Dendritic cell treated with granulocyte-macrophage colony-stimulating factor and Interleukin-4, amounts not matched to agents 40 ng/mL and 50 ng/mL, for 4 days (primary cell): ENCODE results near the gene SPTBN1.
A peak's percentile ranks its signal among the peaks of the same experiment; 100 is the strongest.

Experiments used
- H3K27ac Mint-ChIP-seq: one replicate; pipeline ENCODE4 v1.8.0; 2022; ENCODE audit warnings: mild to moderate bottlenecking, mixed read lengths
- H3K27me3 Mint-ChIP-seq: one replicate; pipeline ENCODE4 v1.8.0; 2022; ENCODE audit warnings: mild to moderate bottlenecking, mixed read lengths
- H3K36me3 Mint-ChIP-seq: one replicate; pipeline ENCODE4 v1.8.0; 2022; ENCODE audit warnings: low read depth, mixed read lengths
- H3K4me1 Mint-ChIP-seq: one replicate; pipeline ENCODE4 v1.8.0; 2022; ENCODE audit warnings: low read depth, mixed read lengths
- H3K4me3 Mint-ChIP-seq: one replicate; pipeline ENCODE4 v1.8.0; 2022; ENCODE audit warnings: mild to moderate bottlenecking, moderate library complexity, mixed read lengths
- H3K9me3 Mint-ChIP-seq: one replicate; pipeline ENCODE4 v1.8.0; 2022; ENCODE audit warnings: mixed read lengths
- intact Hi-C: fragments of 100-400 bp; cut with micrococcal nuclease; formaldehyde crosslinking; loops from one replicate; pipeline ENCODE4 v1.15.0; 2022

Gene SPTBN1

GRCh38 chr2:54572262-54572635 lies 116.1 kb downstream of the SPTBN1 start:
- Mint-ChIP-seq H3K4me3 (no peak overlapping the region), H3K27me3 (no peaks in the 10 kb centered on the region), H3K4me1 (peaks cover 57% of the 10 kb centered on the region), H3K27ac (no peak overlapping the region), H3K36me3 (no peaks in the 10 kb centered on the region), H3K9me3 (no peaks in the 10 kb centered on the region)
- intact Hi-C loops, result no loop called here

DNA sequence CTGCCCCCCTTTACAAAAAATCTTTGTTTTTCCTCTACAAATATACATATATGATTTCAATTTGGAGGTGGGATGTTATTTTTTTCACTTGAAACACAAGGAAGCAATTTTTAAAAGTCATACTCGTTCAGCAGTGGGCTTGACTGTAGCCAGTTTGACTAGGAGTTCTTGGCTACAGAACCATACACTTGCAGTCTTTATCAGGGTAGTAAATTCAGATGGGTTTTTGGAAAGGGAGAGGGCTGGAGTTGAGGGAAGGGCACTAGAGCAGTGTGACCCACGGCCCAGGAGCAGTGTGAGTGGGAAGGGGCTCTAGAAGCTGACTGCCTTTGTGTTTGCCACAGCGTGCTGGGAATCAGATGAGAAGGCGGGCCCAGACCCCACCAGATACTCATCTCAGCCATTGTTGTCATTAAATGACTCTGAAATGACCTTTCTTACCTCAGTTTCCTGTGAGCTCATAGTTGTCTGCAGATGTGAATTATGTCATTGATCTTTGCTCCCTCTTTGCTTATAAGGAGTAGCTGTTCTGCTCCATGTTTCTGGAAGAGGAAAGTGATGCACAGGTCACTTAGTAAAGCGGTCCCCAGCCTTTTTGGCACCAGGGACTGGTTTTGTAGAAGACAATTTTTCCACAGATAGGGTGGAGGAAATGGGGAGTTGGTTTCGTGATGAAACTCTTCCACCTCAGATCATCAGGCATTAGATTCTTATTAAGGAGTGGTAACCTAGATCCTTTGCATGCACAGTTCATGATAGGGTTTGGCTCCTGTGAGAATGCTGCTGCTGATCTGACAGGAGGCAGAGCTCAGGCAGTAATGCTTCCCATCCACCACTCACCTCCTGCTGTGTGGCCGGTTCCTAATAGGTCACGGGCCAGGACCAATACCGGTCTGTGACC lies 116.8 kb downstream of the SPTBN1 start:
- H3K27me3 Mint-ChIP-seq, result no peaks in the 10 kb centered on the region
- intact Hi-C loops, result no loop called here
- H3K27ac Mint-ChIP-seq, result no peak overlapping the region
- no peaks in the 10 kb centered on the region for H3K36me3 Mint-ChIP-seq
- H3K4me3 Mint-ChIP-seq, result no peak overlapping the region
- no peaks in the 10 kb centered on the region for H3K9me3 Mint-ChIP-seq
- peaks cover 57% of the 10 kb centered on the region for H3K4me1 Mint-ChIP-seq

DNA sequence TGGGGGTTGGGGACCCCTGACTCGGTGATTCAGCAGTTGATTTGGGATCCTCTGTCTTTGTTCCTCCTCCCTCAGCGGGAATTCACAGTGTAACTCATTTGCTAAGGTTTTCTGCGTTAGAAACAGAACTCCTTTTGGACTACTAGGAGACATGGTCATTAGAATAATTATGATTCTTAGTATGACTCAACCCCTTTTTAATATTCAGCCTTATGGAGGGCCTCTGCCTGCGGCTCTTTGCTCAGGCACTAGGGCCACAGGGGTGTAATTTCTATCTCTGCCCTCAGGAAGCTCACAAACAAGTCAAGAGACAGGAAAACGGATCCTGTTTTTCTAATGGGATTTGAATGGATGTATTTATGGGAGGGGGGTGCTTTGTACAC lies 117.4 kb downstream of the SPTBN1 start:
- no peak overlapping the region for H3K27ac Mint-ChIP-seq
- no peak overlapping the region for H3K4me3 Mint-ChIP-seq
- H3K4me1 Mint-ChIP-seq, result peaks cover 57% of the 10 kb centered on the region
- intact Hi-C loops, result no loop called here
- H3K36me3 Mint-ChIP-seq, result no peaks in the 10 kb centered on the region
- no peaks in the 10 kb centered on the region for H3K9me3 Mint-ChIP-seq
- H3K27me3 Mint-ChIP-seq, result no peaks in the 10 kb centered on the region

DNA sequence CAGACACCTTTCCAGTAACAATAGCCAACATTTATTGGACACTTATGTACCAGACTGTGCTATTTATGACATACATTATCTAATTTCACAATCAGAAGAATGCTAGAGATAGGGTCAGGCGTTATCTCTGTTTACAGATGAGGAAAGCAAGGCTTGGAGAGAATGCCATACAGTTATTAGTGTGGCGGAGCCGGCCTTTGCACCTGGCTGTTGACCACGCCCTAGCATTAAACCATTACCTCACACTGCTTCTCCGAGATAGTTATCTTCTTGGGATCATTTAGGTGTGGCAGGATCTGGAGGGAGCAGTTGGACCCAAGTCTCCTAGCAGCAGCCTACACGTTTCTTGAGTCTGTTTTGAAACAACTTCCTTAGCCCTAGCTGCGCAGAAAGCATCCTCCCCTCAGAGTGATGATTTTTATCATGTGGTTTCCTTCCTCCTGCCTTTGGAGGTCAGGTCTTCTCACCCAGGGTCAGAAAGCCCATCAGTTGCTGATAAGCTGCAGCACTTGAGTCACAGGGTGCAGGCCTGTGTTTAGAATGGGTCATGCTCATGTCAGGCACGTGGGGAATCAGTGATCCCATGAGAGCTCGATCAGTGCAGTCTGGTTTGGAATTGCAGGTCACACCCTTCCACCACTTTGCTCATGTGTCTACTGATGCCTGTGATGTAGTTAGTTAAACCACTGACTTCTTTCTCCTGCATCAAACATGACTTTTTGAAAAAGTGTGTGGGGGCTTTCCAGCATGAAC lies 118.2 kb downstream of the SPTBN1 start:
- H3K4me3 Mint-ChIP-seq, result no peak overlapping the region
- H3K27me3 Mint-ChIP-seq, result no peaks in the 10 kb centered on the region
- intact Hi-C loops, result no loop called here
- H3K27ac Mint-ChIP-seq, result no peak overlapping the region
- no peaks in the 10 kb centered on the region for H3K36me3 Mint-ChIP-seq
- no peaks in the 10 kb centered on the region for H3K9me3 Mint-ChIP-seq
- peaks cover 54% of the 10 kb centered on the region for H3K4me1 Mint-ChIP-seq

GRCh38 chr2:54574860-54575247 lies 118.7 kb downstream of the SPTBN1 start:
- H3K4me3 Mint-ChIP-seq, result no peak overlapping the region
- no peaks in the 10 kb centered on the region for H3K27me3 Mint-ChIP-seq
- peaks cover 54% of the 10 kb centered on the region for H3K4me1 Mint-ChIP-seq
- no peaks in the 10 kb centered on the region for H3K9me3 Mint-ChIP-seq
- no peaks in the 10 kb centered on the region for H3K36me3 Mint-ChIP-seq
- intact Hi-C loops, result no loop called here
- H3K27ac Mint-ChIP-seq, result no peak overlapping the region

DNA sequence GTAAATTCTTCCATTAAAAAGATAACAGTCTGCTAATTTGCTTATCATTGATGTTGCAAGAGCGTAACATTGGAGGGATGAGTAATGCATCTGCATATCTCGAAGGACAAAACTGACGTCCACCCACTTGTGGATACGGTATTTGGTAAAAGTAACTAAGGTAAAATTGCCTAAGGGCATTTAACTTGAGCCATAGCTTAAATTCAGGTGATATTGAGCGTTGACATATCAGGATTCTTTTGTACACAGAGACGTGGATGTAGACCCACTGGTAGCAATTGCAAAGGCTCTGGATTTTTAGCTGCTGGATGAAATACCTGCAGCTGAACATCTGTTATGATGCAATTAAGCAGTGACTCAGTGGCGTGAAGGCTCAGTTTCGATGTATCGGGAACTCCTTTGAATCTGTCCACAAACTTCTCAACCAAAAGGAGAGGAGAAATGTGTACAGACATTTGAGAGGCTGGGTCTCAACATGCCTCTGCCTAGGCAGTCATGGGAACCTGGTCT lies 119.3 kb downstream of the SPTBN1 start:
- Mint-ChIP-seq H3K4me3 (no peak overlapping the region), H3K27ac (no peak overlapping the region), H3K36me3 (no peaks in the 10 kb centered on the region), H3K4me1 (peaks cover 54% of the 10 kb centered on the region), H3K9me3 (no peaks in the 10 kb centered on the region), H3K27me3 (no peaks in the 10 kb centered on the region)
- intact Hi-C loops, result no loop called here

GRCh38 chr2:54577035-54577434 lies 120.9 kb downstream of the SPTBN1 start:
- Mint-ChIP-seq H3K27ac (no peak overlapping the region), H3K4me3 (no peak overlapping the region), H3K9me3 (no peaks in the 10 kb centered on the region), H3K4me1 (peaks cover 46% of the 10 kb centered on the region), H3K27me3 (no peaks in the 10 kb centered on the region), H3K36me3 (no peaks in the 10 kb centered on the region)
- intact Hi-C loops, result no loop called here

- Mint-ChIP-seq H3K36me3 (no peaks in the 10 kb centered on the region), H3K27me3 (no peaks in the 10 kb centered on the region), H3K9me3 (no peaks in the 10 kb centered on the region), H3K4me1 (peaks cover 40% of the 10 kb centered on the region), H3K27ac (no peak overlapping the region), H3K4me3 (no peak overlapping the region)
- intact Hi-C loops, result no loop called here
These were observed 122.0 kb downstream of the SPTBN1 start for GRCh38 chr2:54577944-54578647.

GRCh38 chr2:54578648-54579045 lies 122.5 kb downstream of the SPTBN1 start:
- Mint-ChIP-seq H3K4me3 (no peak overlapping the region), H3K36me3 (no peaks in the 10 kb centered on the region), H3K9me3 (no peaks in the 10 kb centered on the region), H3K27ac (no peak overlapping the region), H3K27me3 (no peaks in the 10 kb centered on the region), H3K4me1 (peaks cover 34% of the 10 kb centered on the region)
- intact Hi-C loops, result no loop called here

- no peaks in the 10 kb centered on the region for H3K36me3 Mint-ChIP-seq
- peaks cover 30% of the 10 kb centered on the region for H3K4me1 Mint-ChIP-seq
- no peak overlapping the region for H3K4me3 Mint-ChIP-seq
- H3K27ac Mint-ChIP-seq, result peak overlapping the region; percentile 85
- intact Hi-C loops, result no loop called here
- H3K27me3 Mint-ChIP-seq, result no peaks in the 10 kb centered on the region
- H3K9me3 Mint-ChIP-seq, result no peaks in the 10 kb centered on the region
These were observed 123.0 kb downstream of the SPTBN1 start for GRCh38 chr2:54579061-54579681.

GRCh38 chr2:54579682-54580620 lies 123.8 kb downstream of the SPTBN1 start:
- H3K27ac Mint-ChIP-seq, result peak overlapping the region; percentile 85
- H3K4me3 Mint-ChIP-seq, result peak overlapping the region; percentile 24
- no peaks in the 10 kb centered on the region for H3K27me3 Mint-ChIP-seq
- no peaks in the 10 kb centered on the region for H3K9me3 Mint-ChIP-seq
- peaks cover 22% of the 10 kb centered on the region for H3K4me1 Mint-ChIP-seq
- intact Hi-C loops, result no loop called here
- no peaks in the 10 kb centered on the region for H3K36me3 Mint-ChIP-seq

GRCh38 chr2:54581326-54582039 lies 125.4 kb downstream of the SPTBN1 start:
- no peak overlapping the region for H3K27ac Mint-ChIP-seq
- H3K9me3 Mint-ChIP-seq, result no peaks in the 10 kb centered on the region
- intact Hi-C loops, result no loop called here
- H3K27me3 Mint-ChIP-seq, result no peaks in the 10 kb centered on the region
- peaks cover 21% of the 10 kb centered on the region for H3K4me1 Mint-ChIP-seq
- H3K4me3 Mint-ChIP-seq, result no peak overlapping the region
- H3K36me3 Mint-ChIP-seq, result no peaks in the 10 kb centered on the region
